Parathyroid adenoma (tissue), 2 donors: Measurements from ENCODE around the gene EDC3.

Experiments
- H2AFZ ChIP-seq: fragments of 300-600 bp; sonication (generic); one replicate; pipeline ENCODE4 v1.7.0; 2017; ENCODE audit warnings: antibody characterized with exemption, mild to moderate bottlenecking
- H3K27ac ChIP-seq: fragments of 300-600 bp; sonication (generic); one replicate; pipeline ENCODE4 v1.7.0; 2017
- H3K27me3 ChIP-seq: fragments of 300-600 bp; sonication (generic); one replicate; pipeline ENCODE4 v1.7.0; 2017; ENCODE audit warnings: low read length; ENCODE audit not compliant: control insufficient read depth, insufficient read depth
- H3K36me3 ChIP-seq: fragments of 300-600 bp; sonication (generic); one replicate; pipeline ENCODE4 v1.7.0; 2017; ENCODE audit warnings: low read length; ENCODE audit not compliant: control insufficient read depth, insufficient read depth
- H3K4me1 ChIP-seq: fragments of 300-600 bp; sonication (generic); one replicate; pipeline ENCODE4 v1.7.0; 2017; ENCODE audit warnings: control low read depth
- H3K4me2 ChIP-seq: fragments of 300-600 bp; sonication (generic); one replicate; pipeline ENCODE4 v1.7.0; 2017; ENCODE audit warnings: low read length
- H3K4me3 ChIP-seq: fragments of 300-600 bp; sonication (generic); one replicate; pipeline ENCODE4 v1.7.0; 2017; ENCODE audit warnings: low read depth, low read length
- H3K79me2 ChIP-seq: fragments of 300-600 bp; sonication (generic); one replicate; pipeline ENCODE4 v1.7.0; 2017; ENCODE audit warnings: control low read depth
- H3K9ac ChIP-seq: fragments of 300-600 bp; sonication (generic); one replicate; pipeline ENCODE4 v1.7.0; 2017; ENCODE audit warnings: mild to moderate bottlenecking
- H3K9me3 ChIP-seq: fragments of 300-600 bp; sonication (generic); one replicate; pipeline ENCODE4 v1.7.0; 2017; ENCODE audit warnings: low read length; ENCODE audit not compliant: control insufficient read depth
- TF ChIP-seq, protein P1 (sequence below): fragments of 300-600 bp; sonication (generic); IDR thresholded peaks from one replicate; pipeline ENCODE4 v1.7.0; 2017; ENCODE audit warnings: antibody characterized with exemption, mild to moderate bottlenecking
- donor health status: primary hyperparathyroidism.

Gene EDC3

DNA sequence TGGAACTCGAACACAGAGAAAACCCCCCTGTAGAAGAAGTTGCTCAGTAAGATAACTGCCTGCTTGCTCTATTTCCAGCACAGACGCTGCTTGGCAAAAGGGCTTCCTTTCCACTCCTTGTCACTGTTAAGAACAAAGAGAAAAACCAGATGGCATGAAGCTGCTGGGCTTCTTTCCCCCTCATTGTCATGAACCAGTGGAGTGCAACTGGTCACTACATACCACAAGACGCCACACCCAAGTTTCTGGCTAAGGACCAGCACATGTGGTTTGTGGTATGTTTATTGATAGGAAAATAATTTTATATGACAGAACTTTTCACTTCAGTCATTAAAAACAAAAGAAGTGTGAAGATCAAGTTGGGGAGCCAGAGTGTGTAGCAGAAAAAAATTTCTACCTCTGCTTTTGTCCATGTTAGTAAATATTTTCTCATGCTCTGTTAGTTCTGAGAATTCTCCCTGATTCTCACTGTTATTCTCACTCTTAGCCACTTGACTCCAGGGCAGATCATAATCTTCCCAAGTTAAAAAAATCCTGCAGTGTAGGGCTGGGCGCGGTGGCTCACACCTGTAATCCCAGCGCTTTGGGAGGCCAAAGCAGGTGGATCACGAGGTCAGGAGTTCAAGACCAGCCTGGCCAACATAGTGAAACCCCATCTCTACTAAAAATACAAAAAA is 42.3 kb downstream of the EDC3 start:
- no peak overlapping the region for H3K27ac ChIP-seq

DNA sequence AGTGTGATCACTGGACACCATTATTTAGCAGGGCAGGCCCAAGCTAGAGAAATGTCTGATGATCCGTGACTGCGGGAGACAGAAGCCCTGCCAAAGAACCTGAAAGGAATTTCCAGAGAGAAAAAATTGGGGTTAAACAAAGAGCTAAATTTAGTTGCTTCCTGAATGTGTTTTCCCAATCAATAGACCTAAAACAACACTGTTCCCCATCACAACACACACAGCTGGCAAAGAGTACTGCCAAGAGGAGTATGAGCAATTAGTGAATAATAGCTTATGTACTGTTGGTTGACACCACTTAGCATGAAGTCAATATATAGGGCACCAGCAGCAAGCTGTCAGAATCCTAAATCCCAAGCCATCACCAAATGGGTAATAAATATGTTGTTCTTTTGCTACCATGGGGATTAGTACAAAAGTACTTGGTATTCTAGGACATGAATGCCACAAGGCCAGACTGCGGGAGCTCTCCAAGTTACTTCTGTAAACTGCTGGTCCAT is 44.5 kb downstream of the EDC3 start:
- H3K27ac ChIP-seq = no peak overlapping the region
- peaks cover 10% of the 10 kb centered on the region for H3K4me1 ChIP-seq

More for the DNA sequence above, 42.3 kb downstream of the EDC3 start:
- Histone ChIP-seq H3K4me1 (peaks cover 10% of the 10 kb centered on the region), H3K9ac (no peak overlapping the region), H3K9me3 (no peaks in the 10 kb centered on the region), H2AFZ (no peak overlapping the region), H3K79me2 (peaks cover 5% of the 10 kb centered on the region), H3K4me3 (peak overlapping the region; percentile 4), H3K36me3 (no peaks in the 10 kb centered on the region), H3K4me2 (no peak overlapping the region), H3K27me3 (no peaks in the 10 kb centered on the region)
- TF ChIP-seq, protein P1, sequence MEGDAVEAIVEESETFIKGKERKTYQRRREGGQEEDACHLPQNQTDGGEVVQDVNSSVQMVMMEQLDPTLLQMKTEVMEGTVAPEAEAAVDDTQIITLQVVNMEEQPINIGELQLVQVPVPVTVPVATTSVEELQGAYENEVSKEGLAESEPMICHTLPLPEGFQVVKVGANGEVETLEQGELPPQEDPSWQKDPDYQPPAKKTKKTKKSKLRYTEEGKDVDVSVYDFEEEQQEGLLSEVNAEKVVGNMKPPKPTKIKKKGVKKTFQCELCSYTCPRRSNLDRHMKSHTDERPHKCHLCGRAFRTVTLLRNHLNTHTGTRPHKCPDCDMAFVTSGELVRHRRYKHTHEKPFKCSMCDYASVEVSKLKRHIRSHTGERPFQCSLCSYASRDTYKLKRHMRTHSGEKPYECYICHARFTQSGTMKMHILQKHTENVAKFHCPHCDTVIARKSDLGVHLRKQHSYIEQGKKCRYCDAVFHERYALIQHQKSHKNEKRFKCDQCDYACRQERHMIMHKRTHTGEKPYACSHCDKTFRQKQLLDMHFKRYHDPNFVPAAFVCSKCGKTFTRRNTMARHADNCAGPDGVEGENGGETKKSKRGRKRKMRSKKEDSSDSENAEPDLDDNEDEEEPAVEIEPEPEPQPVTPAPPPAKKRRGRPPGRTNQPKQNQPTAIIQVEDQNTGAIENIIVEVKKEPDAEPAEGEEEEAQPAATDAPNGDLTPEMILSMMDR = no peak

DNA sequence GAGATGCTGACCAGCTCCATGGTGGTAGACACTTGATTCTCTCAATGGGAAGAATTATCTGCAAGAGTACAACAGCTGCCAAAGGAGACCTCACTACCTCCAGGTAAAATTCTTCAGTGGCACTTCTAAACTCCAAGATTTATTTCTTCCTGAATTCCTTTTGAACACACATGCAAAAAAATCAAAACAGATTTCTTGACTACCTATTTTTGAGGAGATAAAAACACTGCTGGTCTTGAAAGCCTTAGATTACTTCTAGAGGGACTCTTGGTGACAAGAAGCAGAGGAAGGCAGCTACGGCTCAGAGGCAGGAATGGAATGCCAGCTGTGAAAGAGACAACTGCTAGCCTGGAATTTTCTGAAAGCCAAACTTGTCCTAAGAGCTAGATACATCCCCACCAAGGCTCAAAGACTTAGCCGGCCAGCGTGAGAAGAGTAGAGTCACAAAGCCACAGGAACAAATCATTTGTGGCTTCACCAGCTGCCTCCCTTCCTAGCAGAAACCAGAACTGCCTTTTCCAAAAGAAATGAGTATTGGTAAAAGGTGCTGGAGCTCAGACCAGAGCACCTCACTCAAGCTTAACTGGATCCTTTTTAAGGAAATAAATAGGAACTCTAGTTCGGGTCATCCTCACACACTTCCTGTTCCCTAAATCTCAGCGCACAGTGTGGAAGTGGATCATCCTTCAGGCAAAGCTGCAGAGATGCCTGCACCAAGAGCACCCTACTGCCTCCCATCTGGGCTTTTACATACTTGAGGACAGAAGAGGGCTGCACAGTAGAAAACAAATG is 47.6 kb downstream of the EDC3 start:
- H3K4me1 ChIP-seq = peaks cover 8% of the 10 kb centered on the region

More for the DNA sequence above, 44.5 kb downstream of the EDC3 start:
- H3K9ac ChIP-seq = no peak overlapping the region
- peaks cover 3% of the 10 kb centered on the region for H3K79me2 ChIP-seq
- TF ChIP-seq, protein P1 = no peak
- H3K4me2 ChIP-seq = peak overlapping the region; percentile 18
- H3K27me3 ChIP-seq = no peaks in the 10 kb centered on the region
- no peak overlapping the region for H3K4me3 ChIP-seq
- no peaks in the 10 kb centered on the region for H3K36me3 ChIP-seq
- H2AFZ ChIP-seq = no peak overlapping the region
- H3K9me3 ChIP-seq = no peaks in the 10 kb centered on the region

DNA sequence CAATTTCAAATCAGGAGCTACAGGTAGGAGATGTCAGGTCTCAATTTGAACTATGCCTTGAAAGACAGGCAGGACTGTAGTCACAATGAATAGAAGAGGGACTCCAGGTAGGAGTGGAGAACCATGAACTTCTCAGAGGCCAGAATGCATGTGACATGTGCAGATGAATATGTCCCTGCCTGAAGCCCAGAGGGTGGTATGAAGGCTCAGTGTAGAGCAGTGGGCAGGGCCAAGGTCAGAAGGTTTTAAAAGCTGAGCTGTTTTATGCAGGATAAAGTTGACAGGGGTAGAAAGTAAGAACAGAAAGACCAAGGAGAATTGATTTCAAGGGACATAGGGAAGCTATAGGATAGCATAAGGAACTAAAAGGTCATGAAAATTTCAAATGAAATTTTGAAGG is 49.3 kb downstream of the EDC3 start:
- Histone ChIP-seq H3K36me3 (no peaks in the 10 kb centered on the region), H3K9ac (no peak overlapping the region), H2AFZ (no peak overlapping the region), H3K27ac (no peak overlapping the region), H3K4me3 (no peak overlapping the region), H3K27me3 (no peaks in the 10 kb centered on the region), H3K79me2 (peaks cover 3% of the 10 kb centered on the region), H3K9me3 (no peaks in the 10 kb centered on the region), H3K4me1 (peaks cover 8% of the 10 kb centered on the region), H3K4me2 (no peak overlapping the region)
- TF ChIP-seq, protein P1 = no peak

More for the DNA sequence above, 47.6 kb downstream of the EDC3 start:
- Histone ChIP-seq H2AFZ (no peak overlapping the region), H3K9ac (no peak overlapping the region), H3K9me3 (no peaks in the 10 kb centered on the region), H3K79me2 (peaks cover 3% of the 10 kb centered on the region), H3K27ac (no peak overlapping the region), H3K27me3 (no peaks in the 10 kb centered on the region), H3K4me3 (no peak overlapping the region), H3K4me2 (no peak overlapping the region), H3K36me3 (no peaks in the 10 kb centered on the region)
- TF ChIP-seq, protein P1 = no peak
